A549 (cell line): ENCODE measurements around the gene ZNF618. TPM values are rescaled to one million over a fixed set of nuclear protein-coding genes. Genes with fewer than 3 reads are reported as not detected.

Source experiments
- ATAC-seq, 2 experiments: fragments of 200-7000 bp in 1 of 2; fragments of >200 bp in 1 of 2; cut with Nextera tagmentation in 1 of 2; cut with Tn5 transposase in 1 of 2; 3 replicates each; pipeline versions ENCODE4 v1.8.0 to v1.9.1; 2018 to 2020; ENCODE audit warnings: mild to moderate bottlenecking in 1 of 2, moderate library complexity in 1 of 2
- CTCF ChIA-PET: fragments of 300-600 bp; sonication (Branson Sonifier 250); formaldehyde crosslinking; extraction: SDS; loops from one replicate; lab custom pipeline; 2021; ENCODE audit warnings: antibody characterized with exemption, inconsistent platforms; lab: Yijun Ruan, JAX
- POLR2A ChIA-PET: fragments of 350-600 bp; formaldehyde crosslinking; extraction: SDS; loops from one replicate; lab custom pipeline; 2021; ENCODE audit warnings: antibody characterized with exemption, inconsistent platforms; lab: Yijun Ruan, JAX
- DNase-seq, 2 experiments: peaks; one replicate each; pipeline versions ENCODE4 v3.0.0 to v3.0.0-alpha.2; 2011 to 2016; ENCODE audit warnings: low read depth in 1 of 2, low spot score in 1 of 2
- FAIRE-seq: peaks from 2 replicates; lab custom pipeline; 2011; peaks lifted over from hg19 to GRCh38; lab: Jason Lieb, UNC
- H3K27ac ChIP-seq, 2 experiments: fragments of >200 bp; sonication (Bioruptor Twin); formaldehyde crosslinking; 3 replicates each; pipeline ENCODE4 v1.5.1; 2016 to 2017
- H3K4me1 ChIP-seq: fragments of >200 bp; sonication (Bioruptor Twin); formaldehyde crosslinking; 3 replicates; pipeline ENCODE4 v1.6.1; 2016
- H3K4me2 ChIP-seq: fragments of >200 bp; sonication (Bioruptor Twin); formaldehyde crosslinking; 3 replicates; pipeline ENCODE4 v1.6.1; 2016
- H3K4me3 ChIP-seq: fragments of >200 bp; sonication (Bioruptor Twin); formaldehyde crosslinking; 3 replicates; pipeline ENCODE4 v1.5.1; 2016
- H3K9me3 ChIP-seq: fragments of >200 bp; sonication (Bioruptor Twin); formaldehyde crosslinking; 3 replicates; pipeline ENCODE4 v1.6.1; 2016
- CBX8 ChIP-seq: fragments of 200-600 bp; sonication (generic); IDR thresholded peaks from 2 replicates; pipeline ENCODE4 v1.6.1; 2016
- EHF ChIP-seq: fragments of 250-450 bp; sonication (Bioruptor Pico); IDR thresholded peaks from 2 replicates; pipeline ENCODE4 v1.5.0; 2020; ENCODE audit warnings: mild to moderate bottlenecking
- EHMT2 ChIP-seq: fragments of 200-600 bp; sonication (generic); IDR thresholded peaks from 2 replicates; pipeline ENCODE4 v1.6.1; 2016; ENCODE audit warnings: antibody characterized with exemption, low read depth, mild to moderate bottlenecking, moderate library complexity
- ELK1 ChIP-seq: fragments of 150-350 bp; IDR thresholded peaks from 2 replicates; pipeline ENCODE4 v1.6.1; 2014; ENCODE audit warnings: low read depth, mild to moderate bottlenecking, low read length
- EP300 ChIP-seq, 2 experiments: fragments of >200 bp; sonication (Bioruptor Twin); formaldehyde crosslinking; IDR thresholded peaks; 2 replicates in 1 of 2; 3 replicates in 1 of 2; pipeline ENCODE4 v1.6.1; 2016 to 2017
- HDAC2 ChIP-seq: fragments of 200-600 bp; sonication (generic); IDR thresholded peaks from 2 replicates; pipeline ENCODE4 v1.6.1; 2016
- HEYL ChIP-seq: fragments of 250-450 bp; sonication (Bioruptor Pico); IDR thresholded peaks from 2 replicates; pipeline ENCODE4 v1.8.0; 2021; ENCODE audit warnings: mild to moderate bottlenecking, moderate library complexity
- HOXB13 ChIP-seq: fragments of 250-450 bp; sonication (Bioruptor Pico); IDR thresholded peaks from 2 replicates; pipeline ENCODE4 v1.5.0; 2020; ENCODE audit warnings: low read depth, mild to moderate bottlenecking, moderate library complexity
- HOXB5 ChIP-seq: fragments of 250-450 bp; sonication (Bioruptor Pico); IDR thresholded peaks from 2 replicates; pipeline ENCODE4 v1.5.0; 2020; ENCODE audit warnings: mild to moderate bottlenecking, moderate library complexity
- MAZ ChIP-seq: fragments of 150-350 bp; IDR thresholded peaks from 2 replicates; pipeline ENCODE4 v1.6.1; 2014; ENCODE audit warnings: antibody characterized with exemption, low read depth, low read length, borderline replicate concordance
- NFE2L2 ChIP-seq: fragments of 150-350 bp; conservative IDR thresholded peaks from 2 replicates; pipeline ENCODE4 v1.6.1; 2014; ENCODE audit warnings: low read length
- NR3C1 ChIP-seq: fragments of >200 bp; sonication (Bioruptor Twin); formaldehyde crosslinking; IDR thresholded peaks from 3 replicates; pipeline ENCODE4 v1.6.1; 2017
- POLR2AphosphoS2 ChIP-seq: conservative IDR thresholded peaks from 2 replicates; pipeline ENCODE4 v1.6.1; 2012; ENCODE audit warnings: low read length, improper control_type of control experiment, inconsistent platforms
- RAD21 ChIP-seq, 2 experiments: fragments of >200 bp in 1 of 2; sonication (Bioruptor Twin) in 1 of 2; formaldehyde crosslinking in 1 of 2; IDR thresholded peaks in 1 of 2; conservative IDR thresholded peaks in 1 of 2; 2 replicates in 1 of 2; 3 replicates in 1 of 2; pipeline ENCODE4 v1.6.1; 2012 to 2018; ENCODE audit warnings: inconsistent platforms in 1 of 2
- TFCP2L1 ChIP-seq: fragments of 250-450 bp; sonication (Bioruptor Pico); IDR thresholded peaks from 2 replicates; pipeline ENCODE4 v1.5.0; 2021; ENCODE audit warnings: mild to moderate bottlenecking
- ZC3H11A ChIP-seq: fragments of 450-650 bp; IDR thresholded peaks from 2 replicates; pipeline ENCODE4 v1.6.1; 2014; ENCODE audit warnings: antibody characterized with exemption, mild to moderate bottlenecking
- ZNF302 ChIP-seq: fragments of 250-450 bp; sonication (Bioruptor Pico); IDR thresholded peaks from 2 replicates; pipeline ENCODE4 v1.9.0; 2021; ENCODE audit warnings: inconsistent platforms, mild to moderate bottlenecking, moderate library complexity
- WGBS: methylation state at CpG from one replicate; pipeline ENCODE4 v1.1.6; 2017; ENCODE audit errors: missing lambda C conversion rate; 5-methylcytosine and 5-hydroxymethylcytosine counted together
- polyA plus RNA-seq, 4 experiments: library from polyadenylated mRNA; depleted of rRNA in 3 of 4; stranded (reverse); fragments of >200 nt; fragmentation: RNase III in 1 of 4; extraction: RNeasy Plus Mini Kit Qiagen cat#74134 plus additional on column Dnase treatment in 1 of 4; gene quantifications; 2 replicates in 3 of 4; 3 replicates in 1 of 4; pipeline ENCODE4 v1.2.3, GENCODE V29; 2011 to 2017
- TF ChIP-seq, protein P1 (sequence below): IDR thresholded peaks from 2 replicates; pipeline ENCODE4 v1.6.1; 2012
- TF ChIP-seq, protein P2 (sequence below): IDR thresholded peaks from 2 replicates; pipeline ENCODE4 v1.6.1; 2012

The ZNF618 gene
- polyA plus RNA-seq, 2 of the 4 experiments (the other 2 are of a cell fraction): 9.0 to 10.0 TPM

DNA sequence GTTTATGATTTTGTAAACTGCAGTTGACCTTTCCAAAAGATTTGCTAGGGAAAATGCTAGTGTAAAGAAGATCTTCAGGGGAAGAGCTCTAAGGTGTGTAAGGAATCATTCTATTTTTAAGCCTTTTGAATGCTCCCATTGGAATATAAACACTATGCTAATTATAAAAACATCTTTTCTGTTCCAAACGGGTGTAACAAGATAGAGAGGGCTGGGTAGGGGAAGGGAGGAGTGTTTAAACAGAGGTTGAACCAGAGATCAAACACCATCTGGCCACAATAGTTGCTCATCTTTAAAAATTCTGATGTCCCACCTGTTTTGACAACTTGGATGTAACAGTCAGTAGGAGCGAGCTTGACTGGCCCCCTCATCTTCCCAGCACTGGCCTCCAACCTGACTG is 38.4 kb downstream of the ZNF618 start:
- no peak for ATAC-seq

GRCh38 chr9:113915817-113916434 is 39.8 kb downstream of the ZNF618 start:
- no peak overlapping the region for H3K27ac ChIP-seq
- no peaks in the 10 kb centered on the region for H3K9me3 ChIP-seq
- DNase-seq: no peak
- no peak overlapping the region for H3K4me3 ChIP-seq
- no peak for ATAC-seq
- ChIA-PET POLR2A (no interaction called here), CTCF (interaction anchor here (0.7 to 1.8 kb wide), 6 partner anchors 10 to 109 kb away, joined by 3 to 4 read pairs (median 3); no protein-coding TSS in a partner anchor)
- no peak for FAIRE-seq
- no peaks in the 10 kb centered on the region for H3K4me1 ChIP-seq
- no peak overlapping the region for H3K4me2 ChIP-seq
- 93% methylated on average over 9 of the region's 9 CpGs for WGBS
- TF ChIP-seq ZC3H11A (no peak), NR3C1 (no peak), RAD21 (conservative IDR thresholded peaks at IDR 0.05 in 1 of 2, IDR thresholded peaks at IDR 0.05 in 1 of 2) (no peak), TFCP2L1 (no peak), HOXB13 (CRISPR knock-in tag) (no peak), ZNF302 (CRISPR knock-in tag) (no peak), MAZ (no peak), HDAC2 (no peak)
- TF ChIP-seq, protein P1, sequence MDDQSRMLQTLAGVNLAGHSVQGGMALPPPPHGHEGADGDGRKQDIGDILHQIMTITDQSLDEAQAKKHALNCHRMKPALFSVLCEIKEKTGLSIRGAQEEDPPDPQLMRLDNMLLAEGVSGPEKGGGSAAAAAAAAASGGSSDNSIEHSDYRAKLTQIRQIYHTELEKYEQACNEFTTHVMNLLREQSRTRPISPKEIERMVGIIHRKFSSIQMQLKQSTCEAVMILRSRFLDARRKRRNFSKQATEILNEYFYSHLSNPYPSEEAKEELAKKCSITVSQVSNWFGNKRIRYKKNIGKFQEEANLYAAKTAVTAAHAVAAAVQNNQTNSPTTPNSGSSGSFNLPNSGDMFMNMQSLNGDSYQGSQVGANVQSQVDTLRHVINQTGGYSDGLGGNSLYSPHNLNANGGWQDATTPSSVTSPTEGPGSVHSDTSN: no peak

More for the DNA sequence above, 38.4 kb downstream of the ZNF618 start:
- 79% methylated on average over 2 of the region's 2 CpGs for WGBS
- DNase-seq: no peak
- CTCF ChIA-PET: interaction anchor here (1.8 kb wide), 1 partner anchor 21 kb away, joined by 4 read pairs; no protein-coding TSS in a partner anchor
- TF ChIP-seq HOXB5 (CRISPR knock-in tag): no peak
- H3K4me3 ChIP-seq: no peak overlapping the region
- no peaks in the 10 kb centered on the region for H3K9me3 ChIP-seq
- H3K4me1 ChIP-seq: no peaks in the 10 kb centered on the region
- H3K27ac ChIP-seq: no peak overlapping the region
- H3K4me2 ChIP-seq: no peak overlapping the region
- FAIRE-seq: no peak
- POLR2A ChIA-PET: no interaction called here

DNA sequence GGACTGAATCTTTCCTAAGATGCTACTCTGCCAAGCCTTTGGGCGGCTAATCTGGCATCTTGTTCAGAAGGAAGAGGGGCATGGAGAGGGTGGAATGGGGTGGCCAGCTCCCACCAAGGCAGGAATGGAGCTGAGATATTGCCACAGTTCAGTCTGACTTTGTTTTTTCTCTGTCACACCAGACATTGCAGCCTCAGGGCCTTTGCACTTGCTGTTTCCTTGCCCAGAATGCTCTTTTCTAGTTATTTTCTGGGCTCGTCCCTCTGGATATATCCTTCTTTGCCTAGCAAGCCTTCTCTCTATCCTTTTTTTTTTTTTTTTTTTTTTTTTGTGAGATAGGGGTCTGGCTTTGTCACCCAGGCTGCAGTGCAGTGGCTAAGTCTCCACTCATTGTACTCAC is 40.8 kb downstream of the ZNF618 start:
- Histone ChIP-seq H3K4me3 (no peak overlapping the region), H3K4me2 (no peak overlapping the region), H3K27ac (no peak overlapping the region), H3K9me3 (no peaks in the 10 kb centered on the region), H3K4me1 (no peaks in the 10 kb centered on the region)
- no peak for DNase-seq
- TF ChIP-seq CBX8 (no peak), ELK1 (no peak), NFE2L2 (no peak), HEYL (no peak), EHF (CRISPR knock-in tag) (no peak), POLR2AphosphoS2 (no peak), EP300 (IDR thresholded peaks at IDR 0.05) (no peak), EHMT2 (no peak)
- TF ChIP-seq, protein P2, sequence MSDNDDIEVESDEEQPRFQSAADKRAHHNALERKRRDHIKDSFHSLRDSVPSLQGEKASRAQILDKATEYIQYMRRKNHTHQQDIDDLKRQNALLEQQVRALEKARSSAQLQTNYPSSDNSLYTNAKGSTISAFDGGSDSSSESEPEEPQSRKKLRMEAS: no peak
- no peak for FAIRE-seq
- ChIA-PET POLR2A (no interaction called here), CTCF (interaction anchor here (0.9 kb wide), 1 partner anchor 11 kb away, joined by 3 read pairs; no protein-coding TSS in a partner anchor)
- ATAC-seq: no peak
- WGBS: 92% methylated on average over 2 of the region's 2 CpGs
